ENCODE measurements around the gene KCNG2.
"Not testable (repeated sequence)": the region's sequence is repeated elsewhere in the genome, so short reads cannot be mapped to it uniquely, and the experiment has no call there.

Gene KCNG2

DNA sequence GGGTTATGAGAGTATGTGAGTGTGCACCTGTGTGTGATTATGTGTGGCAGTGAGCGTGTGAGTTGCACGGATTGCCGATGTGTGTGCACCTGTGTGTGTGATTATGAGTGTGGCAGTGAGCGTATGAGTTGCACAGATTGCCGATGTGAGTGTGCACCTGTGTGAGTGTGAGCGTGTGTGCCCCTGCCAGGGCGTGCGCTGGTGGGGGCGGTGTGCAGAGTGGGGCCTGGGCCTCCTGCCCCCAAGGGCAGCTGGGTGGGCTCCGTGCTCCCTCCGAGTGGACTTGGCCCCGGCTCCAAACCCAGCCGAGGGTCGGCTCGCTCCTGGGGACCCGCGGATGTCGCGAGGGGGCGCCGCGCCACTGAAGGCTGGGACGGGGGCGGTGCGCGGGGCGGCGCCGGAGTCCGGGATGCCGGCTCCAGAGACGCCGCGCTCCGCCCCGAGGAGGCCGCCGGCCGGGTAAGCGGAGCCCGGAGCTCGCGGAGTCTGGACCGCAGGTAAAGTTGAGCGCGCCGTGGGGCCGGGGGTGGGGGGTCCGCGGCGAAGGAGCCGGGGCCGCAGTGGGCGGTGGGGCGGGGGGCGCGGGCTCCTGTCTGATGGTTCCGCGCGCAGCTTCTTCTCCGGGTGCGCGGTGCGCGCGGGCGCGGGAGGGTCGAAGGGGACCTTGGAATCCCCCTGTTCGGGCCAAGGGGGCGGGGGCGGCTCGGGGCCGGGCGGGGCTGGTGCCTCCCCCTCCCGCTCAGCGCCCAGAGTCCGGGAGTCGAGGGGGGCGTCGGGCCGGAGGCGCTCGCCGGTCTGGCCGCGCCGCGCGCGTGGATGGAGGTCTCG, at the start of gene KCNG2:
Gene KCNG2, plus strand, starts transcription at position 421 of the 828 bp plus-strand sequence. CDS start 65,730 bp downstream, outside the sequence.
- DNase-seq (ENCODE audit: low spot score) = no peak

DNA sequence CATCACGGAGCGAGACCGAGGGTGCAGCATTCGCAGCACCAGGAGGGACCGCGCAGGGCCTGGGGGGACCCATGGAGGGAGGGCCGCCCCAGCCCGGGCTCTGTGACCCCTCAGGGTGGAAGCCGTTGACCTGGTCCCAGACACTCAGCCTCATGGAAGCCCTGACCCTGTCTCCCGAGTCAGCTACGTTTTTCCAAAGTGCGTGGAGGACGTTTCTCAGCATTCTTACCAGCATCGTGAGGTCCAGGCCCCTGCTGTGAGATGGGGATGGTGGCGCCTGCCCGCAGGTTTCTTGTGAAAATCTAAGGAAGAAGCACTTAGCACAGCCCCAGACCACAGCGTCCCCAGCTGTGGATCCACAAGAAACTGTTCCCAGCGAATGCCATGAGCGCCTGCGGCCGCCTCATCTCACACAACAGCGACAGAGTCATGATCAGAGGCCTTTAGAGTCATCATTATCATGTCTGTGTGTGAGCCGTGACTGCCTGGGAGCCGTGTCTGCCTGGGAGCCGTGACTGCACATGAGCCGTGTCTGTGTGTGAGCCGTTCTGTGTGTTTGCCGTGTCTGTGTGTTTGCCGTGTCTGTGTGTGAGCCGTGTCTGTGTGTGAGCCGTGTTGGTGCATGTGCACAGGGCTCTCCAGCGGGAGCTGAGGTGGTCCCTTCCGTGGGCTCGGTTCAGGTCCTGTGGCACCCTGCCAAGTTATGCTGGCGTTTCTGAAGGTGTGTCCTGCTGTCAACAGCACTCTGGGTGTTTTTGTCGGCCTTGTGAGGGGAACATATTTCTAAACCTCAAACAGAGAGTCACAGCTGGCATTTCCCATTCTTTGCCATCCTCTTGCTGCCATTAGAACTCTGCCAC, 49.2 kb upstream of the KCNG2 start:
- no peak for DNase-seq (ENCODE audit: low spot score)

DNA sequence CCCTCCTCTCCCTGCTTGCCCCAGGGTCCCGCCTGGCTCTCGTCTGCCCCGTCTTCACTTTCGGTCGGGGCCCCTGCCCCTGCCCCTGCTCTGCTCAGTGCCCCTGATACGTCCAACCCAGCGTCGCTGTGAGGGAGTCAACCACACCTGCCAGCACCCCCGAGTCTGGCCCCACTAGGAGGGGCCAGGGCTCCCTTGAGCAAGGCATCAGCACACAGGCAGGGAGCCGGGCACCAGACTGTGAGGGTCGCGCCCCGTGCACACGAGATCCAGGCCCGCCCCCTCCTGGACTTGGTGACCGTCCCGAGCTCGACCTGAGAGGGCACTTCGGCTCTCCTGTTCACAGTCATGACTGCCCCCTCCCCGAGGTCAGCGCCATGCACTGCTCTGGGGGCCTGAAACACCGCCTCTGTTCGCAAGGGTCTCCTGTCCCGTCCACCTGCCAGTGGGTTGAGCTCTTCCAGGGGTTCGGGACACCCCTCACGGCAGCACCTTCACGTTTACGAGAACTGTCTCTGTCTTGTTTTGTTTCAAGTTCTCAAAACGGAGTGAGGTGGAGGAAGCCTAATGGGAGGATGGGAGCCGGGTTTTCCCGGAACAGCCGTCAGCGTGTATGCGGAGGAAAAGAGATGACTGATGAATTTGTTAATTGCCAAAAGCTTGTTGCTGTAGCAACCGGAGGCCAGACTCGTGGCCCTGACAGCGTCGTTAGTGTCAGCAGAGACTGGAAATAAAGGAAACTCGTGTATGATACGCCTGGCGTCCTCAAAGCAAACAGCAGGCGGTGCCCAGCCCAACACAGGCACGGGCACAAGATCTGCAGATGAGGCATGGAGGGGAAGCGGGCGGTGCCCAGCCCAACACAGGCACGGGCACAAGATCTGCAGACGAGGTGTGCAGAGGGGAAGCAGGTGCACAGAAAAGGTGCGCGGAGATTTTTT, 48.2 kb upstream of the KCNG2 start:
- no peak for DNase-seq (ENCODE audit: low spot score)

GRCh38 chr18:79750980-79751571, 46.7 kb upstream of the KCNG2 start:
- DNase-seq (ENCODE audit: low spot score) = no peak

DNA sequence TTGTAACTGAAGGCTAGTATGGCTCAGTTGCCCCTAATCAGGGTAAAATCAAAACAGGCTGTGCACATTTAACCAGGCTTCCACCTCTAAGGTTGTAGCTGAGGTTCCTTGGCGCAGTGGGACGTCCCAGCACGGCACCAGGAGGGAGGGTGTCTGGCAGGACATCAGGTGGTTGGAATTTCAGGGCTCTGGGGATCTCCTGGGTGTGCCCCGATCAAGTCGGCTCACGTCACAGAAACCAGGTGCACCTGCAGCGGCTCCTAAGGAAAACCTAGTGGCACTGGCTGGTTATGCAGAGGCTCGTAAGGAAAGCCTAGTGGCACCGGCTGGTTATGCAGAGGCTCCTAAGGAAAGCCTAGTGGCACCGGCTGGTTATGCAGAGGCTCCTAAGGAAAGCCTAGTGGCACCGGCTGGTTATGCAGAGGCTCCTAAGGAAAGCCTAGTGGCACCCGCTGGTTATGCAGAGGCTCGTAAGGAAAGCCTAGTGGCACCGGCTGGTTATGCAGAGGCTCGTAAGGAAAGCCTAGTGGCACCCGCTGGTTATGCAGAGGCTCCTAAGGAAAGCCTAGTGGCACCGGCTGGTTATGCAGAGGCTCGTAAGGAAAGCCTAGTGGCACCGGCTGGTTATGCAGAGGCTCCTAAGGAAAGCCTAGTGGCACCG, 45.7 kb upstream of the KCNG2 start:
- not testable (repeated sequence) for DNase-seq (ENCODE audit: low spot score)

GRCh38 chr18:79752946-79753345, 44.8 kb upstream of the KCNG2 start:
- DNase-seq (ENCODE audit: low spot score) = not testable (repeated sequence)

DNA sequence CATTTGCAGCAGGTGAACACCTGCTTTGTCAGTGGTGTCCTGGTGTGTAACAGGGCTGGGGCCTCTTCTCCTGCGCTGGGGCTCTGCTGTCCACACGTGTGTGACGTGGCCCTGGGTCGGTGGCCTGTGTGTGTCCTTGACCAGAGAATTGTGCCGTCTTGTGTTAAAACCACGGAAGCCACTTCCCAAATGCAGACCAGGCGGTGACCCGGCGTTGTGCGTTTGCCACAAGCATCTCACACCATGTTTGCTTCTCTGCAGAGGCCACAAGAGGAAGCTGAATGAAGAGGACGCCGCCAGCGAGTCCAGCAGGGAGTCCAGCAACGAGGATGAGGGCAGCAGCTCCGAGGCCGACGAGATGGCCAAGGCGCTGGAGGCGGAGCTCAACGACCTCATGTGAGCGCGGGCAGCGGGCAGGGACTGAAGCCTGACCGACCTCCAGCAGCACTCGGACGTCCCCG, 44.3 kb upstream of the KCNG2 start:
- DNase-seq (ENCODE audit: low spot score) = no peak

DNA sequence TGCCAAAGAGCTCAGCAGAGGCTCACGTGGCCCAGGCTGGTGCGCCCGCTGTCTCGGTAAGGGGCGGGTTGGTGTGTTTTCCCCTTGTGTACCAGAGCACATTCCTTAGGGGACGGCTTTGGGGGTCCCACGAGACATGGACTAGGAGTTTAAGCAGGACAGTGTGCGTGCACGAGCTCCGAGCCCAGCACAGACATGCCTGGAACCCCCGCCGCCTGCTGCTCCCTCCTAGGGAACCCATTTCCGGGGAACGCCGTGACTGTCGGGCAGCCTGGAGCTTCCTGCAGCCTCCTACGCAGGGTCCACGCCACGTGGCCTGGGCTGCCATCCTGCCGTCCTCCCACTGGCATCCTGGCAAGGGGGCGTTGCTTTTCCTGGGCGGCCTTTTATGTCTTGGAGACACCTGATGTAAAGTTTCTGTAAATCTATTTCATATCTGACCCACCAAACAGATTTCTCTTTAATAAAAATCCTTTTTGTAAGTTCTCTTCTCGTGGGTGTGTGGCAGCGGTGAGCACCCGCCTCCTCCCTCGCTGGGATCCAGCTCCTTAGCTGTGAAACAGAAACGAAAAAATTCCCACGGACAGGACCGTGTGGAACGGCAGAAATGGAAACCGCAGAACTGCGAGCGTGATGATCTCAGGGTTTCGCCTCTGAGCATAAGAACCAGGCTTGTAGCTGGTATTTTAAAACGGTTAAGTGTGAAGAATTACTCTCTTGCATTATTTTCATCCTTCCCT, 43.5 kb upstream of the KCNG2 start:
- no peak for DNase-seq (ENCODE audit: low spot score)

- DNase-seq (ENCODE audit: low spot score) = no peak
Measured at GRCh38 chr18:79754831-79755351, 42.8 kb upstream of the KCNG2 start.

DNA sequence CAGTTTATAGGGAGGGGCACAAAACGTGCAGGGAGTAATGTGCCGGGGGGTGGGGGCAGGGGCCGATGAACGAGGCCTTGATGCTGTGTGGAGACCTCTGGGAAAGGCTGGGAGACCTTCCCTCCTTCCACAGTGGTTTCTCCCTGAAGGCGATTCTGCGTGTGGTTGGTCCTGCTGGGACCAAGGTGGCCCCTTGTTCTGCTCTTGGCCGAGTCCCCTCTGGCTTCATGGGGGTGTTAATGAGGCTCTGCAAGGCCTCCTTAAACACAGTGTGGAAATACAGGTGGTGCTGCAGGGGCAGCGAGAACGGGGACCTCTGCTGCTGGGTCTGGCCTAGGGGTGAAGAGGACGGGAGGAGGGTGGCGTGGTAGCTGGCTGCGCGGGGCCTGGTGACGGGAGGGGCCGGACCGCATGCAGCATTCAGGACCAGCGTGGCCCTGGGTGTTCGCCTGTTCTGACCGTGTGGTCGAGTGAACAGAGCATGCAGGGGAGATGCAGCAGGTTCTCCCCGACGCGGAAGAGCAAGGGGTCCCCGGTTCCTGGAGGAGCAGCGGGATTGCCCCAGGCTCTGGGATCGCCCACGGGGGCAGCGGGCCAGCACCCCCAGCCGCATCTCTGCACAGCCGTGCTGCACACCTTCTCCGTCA, 42.1 kb upstream of the KCNG2 start:
- DNase-seq (ENCODE audit: low spot score) = no peak

DNA sequence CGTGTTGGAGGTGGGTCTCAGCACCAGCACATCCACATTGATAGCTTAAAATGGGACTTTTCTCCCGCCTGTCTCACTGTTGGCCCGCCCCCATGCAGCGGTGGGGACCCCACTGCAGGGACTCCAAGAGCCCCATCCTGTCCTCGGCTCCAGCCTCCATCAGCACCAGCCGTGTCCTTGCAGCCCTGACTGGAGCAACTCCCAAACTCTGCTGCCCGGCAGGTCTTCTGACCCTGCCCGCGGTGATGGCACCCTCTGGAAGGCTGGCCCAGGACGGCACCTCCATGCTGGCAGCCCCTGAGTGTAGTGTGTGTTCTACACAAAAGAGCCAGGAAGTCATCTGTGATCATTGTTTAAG, 41.6 kb upstream of the KCNG2 start:
- DNase-seq (ENCODE audit: low spot score) = no peak

- DNase-seq (ENCODE audit: low spot score) = no peak
Measured at GRCh38 chr18:79756826-79757225, 40.9 kb upstream of the KCNG2 start.

DNA sequence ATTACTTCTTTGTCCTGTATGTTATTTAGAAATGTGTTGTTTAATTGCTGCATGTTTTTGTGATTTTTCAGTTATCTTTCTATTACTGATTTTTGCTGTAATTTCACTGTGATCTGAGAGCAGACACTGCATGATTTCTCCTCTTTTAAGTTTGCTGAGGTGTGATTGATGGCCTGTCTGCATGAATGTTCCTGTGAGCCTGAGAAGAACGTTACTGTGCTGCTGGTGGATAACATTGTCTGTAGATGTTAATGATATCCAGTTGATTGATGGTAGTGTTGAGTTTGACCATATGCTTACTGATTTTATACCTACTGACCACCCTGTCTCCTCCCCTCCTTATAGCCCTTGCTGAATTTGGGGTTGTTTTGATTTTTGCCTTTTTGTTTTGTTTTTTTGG, 37.4 kb upstream of the KCNG2 start:
- no peak for DNase-seq (ENCODE audit: low spot score)

GRCh38 chr18:79760881-79761280, 36.9 kb upstream of the KCNG2 start:
- DNase-seq (ENCODE audit: low spot score) = no peak

GRCh38 chr18:79763407-79763806, 34.3 kb upstream of the KCNG2 start:
- no peak for DNase-seq (ENCODE audit: low spot score)

DNA sequence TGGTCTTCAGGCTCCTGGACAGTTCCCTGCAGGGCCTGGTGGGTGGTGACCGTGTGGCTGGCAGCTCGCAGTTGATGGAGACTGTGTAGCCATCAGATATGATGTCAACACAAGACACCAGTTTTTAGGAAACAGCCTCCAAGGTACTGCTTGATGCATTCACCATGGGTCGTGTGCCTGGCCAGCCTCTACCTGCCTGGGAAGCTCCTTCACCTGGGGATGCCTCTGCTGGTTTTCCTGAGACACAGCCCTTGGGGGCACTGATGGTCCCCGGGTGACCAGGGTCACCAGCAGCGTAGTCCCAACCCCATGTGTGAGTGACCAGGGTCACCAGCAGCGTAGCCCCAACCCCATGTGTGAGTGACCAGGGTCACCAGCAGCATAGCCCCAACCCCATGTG, 33.6 kb upstream of the KCNG2 start:
- no peak for DNase-seq (ENCODE audit: low spot score)

GRCh38 chr18:79765491-79766245, 32.1 kb upstream of the KCNG2 start:
- DNase-seq (ENCODE audit: low spot score) = no peak

- DNase-seq (ENCODE audit: low spot score) = no peak
Measured at GRCh38 chr18:79766308-79766707, 31.4 kb upstream of the KCNG2 start.

- DNase-seq (ENCODE audit: low spot score) = no peak
Measured at GRCh38 chr18:79768745-79769144, 29.0 kb upstream of the KCNG2 start.

Measured in COLO829 (cell line).